IMR-90 (cell line): ENCODE data around the gene NEO1.

Experiments used
- CEBPB ChIP-seq: IDR thresholded peaks from 2 replicates; pipeline ENCODE4 v1.6.1; 2012; ENCODE audit warnings: low read depth, low read length, improper control_type of control experiment
- CTCF ChIP-seq: conservative IDR thresholded peaks from 2 replicates; pipeline ENCODE4 v1.5.1; 2012; ENCODE audit warnings: mild to moderate bottlenecking, low read depth, low read length, improper control_type of control experiment
- FOS ChIP-seq: fragments of 150-350 bp; IDR thresholded peaks from 2 replicates; pipeline ENCODE4 v1.6.1; 2016; ENCODE audit warnings: low read depth, low read length
- MAFK ChIP-seq: IDR thresholded peaks from 2 replicates; pipeline ENCODE4 v1.6.1; 2012; ENCODE audit warnings: low read depth, low read length, improper control_type of control experiment
- MXI1 ChIP-seq: IDR thresholded peaks from 2 replicates; pipeline ENCODE4 v1.6.1; 2012; ENCODE audit warnings: low read depth, mild to moderate bottlenecking, low read length, moderate library complexity, borderline replicate concordance
- POLR2A ChIP-seq: IDR thresholded peaks from 2 replicates; pipeline ENCODE4 v1.6.1; 2012; ENCODE audit warnings: mild to moderate bottlenecking, low read depth, low read length
- RAD21 ChIP-seq: IDR thresholded peaks from 2 replicates; pipeline ENCODE4 v1.6.1; 2012; ENCODE audit warnings: low read length, improper control_type of control experiment
- SMC3 ChIP-seq: fragments of 150-350 bp; IDR thresholded peaks from 2 replicates; pipeline ENCODE4 v1.6.1; 2016; ENCODE audit warnings: low read depth, mild to moderate bottlenecking, antibody characterized with exemption, low read length, moderate library complexity
- USF2 ChIP-seq: fragments of 150-350 bp; IDR thresholded peaks from 2 replicates; pipeline ENCODE4 v1.6.1; 2017; ENCODE audit warnings: mild to moderate bottlenecking, antibody characterized with exemption, low read length, low read depth

- no peak for TF ChIP-seq POLR2A
- no peak for TF ChIP-seq CTCF
- no peak for TF ChIP-seq SMC3
- TF ChIP-seq RAD21, result no peak
- no peak for TF ChIP-seq MAFK
- no peak for TF ChIP-seq CEBPB
- no peak for TF ChIP-seq FOS
- TF ChIP-seq MXI1, result no peak
- TF ChIP-seq USF2, result no peak
Measured at GRCh38 chr15:73110201-73110600, 57.9 kb downstream of the NEO1 start.
